KG1 (cell line): ENCODE measurements around the gene TPRG1L.
"Not testable (repeated sequence)": the region's sequence is repeated elsewhere in the genome, so short reads cannot be mapped to it uniquely, and the experiment has no call there.

Experiments
- DNase-seq: peaks from one replicate; lab custom pipeline; 2025; lab: John Stamatoyannopoulos, UW

Gene TPRG1L

DNA sequence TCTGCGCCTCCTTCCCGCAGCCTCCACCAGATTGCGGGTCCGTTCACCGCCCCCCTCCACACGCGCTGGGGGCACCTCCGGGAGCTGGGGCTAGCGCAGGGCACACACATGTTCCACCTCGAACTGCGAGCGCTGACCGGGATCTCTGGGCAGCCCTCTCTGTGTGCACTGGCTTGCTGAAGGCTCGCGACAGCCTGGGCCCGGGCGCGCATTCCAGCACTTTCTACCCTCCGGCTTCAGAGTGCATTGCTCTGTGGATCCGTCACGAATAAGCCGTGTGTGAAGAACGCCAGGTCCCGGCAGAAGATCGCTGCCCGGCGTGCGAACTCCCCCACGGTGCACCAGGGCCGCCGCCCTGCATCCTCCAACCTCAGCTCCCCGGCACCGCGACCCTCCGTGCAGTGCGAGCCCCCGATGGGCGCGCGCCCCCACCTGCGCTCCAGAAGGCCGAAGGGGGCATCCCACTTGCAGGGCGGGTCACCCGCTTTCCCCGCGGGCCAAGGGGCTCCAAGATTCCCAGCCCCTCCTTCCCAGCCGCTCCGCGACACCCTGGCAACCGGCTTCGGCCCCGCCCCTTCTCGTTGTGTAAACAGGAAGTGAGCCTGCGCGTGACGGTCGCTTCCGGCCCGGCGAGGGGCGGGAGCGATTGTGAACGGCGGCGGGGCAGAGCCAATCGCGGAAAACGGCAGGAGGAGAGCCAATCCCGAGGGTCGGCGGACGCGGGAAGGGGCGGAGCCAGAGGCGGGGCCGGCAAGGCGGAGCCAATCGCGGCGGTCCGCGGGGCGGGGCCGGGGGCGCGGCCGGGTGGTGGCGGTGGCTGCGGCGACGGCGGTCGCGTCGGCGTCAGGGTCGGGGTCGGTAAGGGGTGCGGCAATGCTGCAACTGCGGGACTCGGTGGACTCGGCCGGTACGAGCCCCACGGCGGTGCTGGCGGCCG lies at the start of gene TPRG1L:
Gene TPRG1L (plus strand): TSS at position 816 of the 937 bp plus-strand sequence. CDS start 58 bp downstream, at position 874.
- peak; percentile 92 for DNase-seq

DNA sequence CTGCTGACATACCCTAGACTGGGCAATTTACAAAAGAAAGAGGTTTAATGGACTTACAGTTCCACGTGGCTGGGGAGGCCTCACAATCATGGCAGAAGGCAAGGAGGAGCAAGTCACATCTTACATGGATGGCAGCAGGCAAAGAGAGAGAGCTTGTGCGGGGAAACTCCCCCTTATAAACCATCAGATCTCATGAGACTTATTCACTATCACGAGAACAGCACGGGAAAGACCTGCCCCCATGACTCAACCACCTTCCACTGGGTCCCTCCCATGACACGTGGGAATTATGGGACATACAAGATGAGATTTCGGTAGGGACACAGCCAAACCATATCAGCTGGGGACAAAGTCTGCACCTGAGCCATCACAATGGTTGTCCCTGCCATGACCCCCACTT lies 49.3 kb upstream of the TPRG1L start:
- not testable (repeated sequence) for DNase-seq

DNA sequence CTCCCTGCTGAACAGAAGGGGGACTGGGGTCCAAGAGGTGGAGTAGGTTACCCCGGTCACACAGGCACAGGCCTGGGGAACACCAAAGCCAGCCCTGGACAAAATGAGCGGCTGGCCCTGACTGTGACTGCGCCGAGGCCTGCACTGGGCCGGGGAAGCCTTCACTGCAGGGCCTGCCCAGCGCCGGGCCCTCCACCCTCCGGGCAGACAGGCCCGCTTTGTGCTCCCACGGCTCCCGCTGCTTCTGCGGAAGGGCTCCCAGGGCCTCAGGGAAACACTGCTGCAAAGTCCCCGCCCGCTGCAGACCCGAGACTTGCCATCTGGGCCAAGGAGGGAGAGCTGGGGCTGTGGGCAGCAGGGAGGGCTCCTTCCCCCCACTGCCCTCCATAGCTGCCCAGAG lies 48.8 kb upstream of the TPRG1L start:
- no peak for DNase-seq

GRCh38 chr1:3577300-3577699 lies 47.5 kb upstream of the TPRG1L start:
- DNase-seq: no peak

GRCh38 chr1:3577711-3578432 lies 46.9 kb upstream of the TPRG1L start:
- DNase-seq: no peak

GRCh38 chr1:3578433-3578805 lies 46.4 kb upstream of the TPRG1L start:
- DNase-seq: no peak

- no peak for DNase-seq
These were observed 45.9 kb upstream of the TPRG1L start for GRCh38 chr1:3578906-3579305.

- no peak for DNase-seq
These were observed 45.2 kb upstream of the TPRG1L start for GRCh38 chr1:3579626-3580025.

DNA sequence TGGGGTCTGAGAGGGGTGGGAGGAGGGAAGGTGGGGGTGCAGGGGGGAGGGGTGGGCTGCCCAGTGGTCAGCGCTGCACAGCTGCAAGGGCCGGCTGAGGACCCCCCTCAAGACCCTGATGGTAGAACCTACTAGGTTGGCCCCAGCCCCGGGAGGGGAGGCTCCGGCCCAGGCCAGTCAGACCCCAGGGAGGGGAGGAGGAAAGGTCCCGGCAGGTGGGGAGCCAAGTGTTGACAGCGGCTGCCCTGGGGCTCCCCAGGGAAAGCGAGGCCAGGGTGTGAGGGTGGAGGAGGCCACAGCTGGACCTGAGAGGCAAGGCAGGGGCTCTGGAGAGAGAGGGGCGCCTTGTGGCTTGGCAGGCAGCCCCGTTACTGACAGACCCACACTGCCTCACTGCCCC lies 44.6 kb upstream of the TPRG1L start:
- DNase-seq: no peak

DNA sequence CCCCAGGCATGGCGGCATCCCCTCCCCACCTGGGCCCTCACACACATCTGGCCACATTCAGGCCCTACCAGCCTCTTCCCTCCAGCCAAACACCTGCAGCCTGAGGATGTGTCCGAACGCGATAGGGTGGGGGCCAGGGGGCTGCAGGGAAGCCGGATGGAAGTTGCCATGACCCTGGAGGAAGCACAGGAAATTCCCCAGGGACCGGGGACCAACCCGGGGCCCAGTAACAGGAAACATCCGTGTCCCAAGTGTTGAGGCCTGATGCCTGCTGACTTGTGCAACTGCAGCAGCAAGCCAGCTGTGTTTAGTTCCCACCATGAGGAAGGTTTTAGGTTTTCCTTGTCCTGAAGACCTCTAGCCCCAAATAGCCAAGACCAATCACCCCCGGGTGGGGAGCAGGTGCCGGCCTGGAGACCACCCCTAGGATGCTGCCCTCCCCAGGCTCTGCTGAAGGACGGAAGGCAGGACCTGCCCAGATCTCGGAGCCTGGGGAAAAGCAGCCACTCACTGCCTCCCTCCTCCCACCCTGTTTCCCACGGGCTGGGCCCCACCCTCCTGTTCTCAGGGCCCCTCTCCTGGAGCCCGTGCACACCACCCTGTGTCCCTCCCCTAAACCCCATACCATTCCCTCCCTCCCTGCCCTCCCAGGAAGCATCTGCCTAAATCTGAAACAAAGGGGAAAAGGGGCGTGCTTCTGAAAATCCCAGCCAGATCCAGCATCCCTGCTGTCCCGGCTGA lies 43.3 kb upstream of the TPRG1L start:
- DNase-seq: no peak

DNA sequence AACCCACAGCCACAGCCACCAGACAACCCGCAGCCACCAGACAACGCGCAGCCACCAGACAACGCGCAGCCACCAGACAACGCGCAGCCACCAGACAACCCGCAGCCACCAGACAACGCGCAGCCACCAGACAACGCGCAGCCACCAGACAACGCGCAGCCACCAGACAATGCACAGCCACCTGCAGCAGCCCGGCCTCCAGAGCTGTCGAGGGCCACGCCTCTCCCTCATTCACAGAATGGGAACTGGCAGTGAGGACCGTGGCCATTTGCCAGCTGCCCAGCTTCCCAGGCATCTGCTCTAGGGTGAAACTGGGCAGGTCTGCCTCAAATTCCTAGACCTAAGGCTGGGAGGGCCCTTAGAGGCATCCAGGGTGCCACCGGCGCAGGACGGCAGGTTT lies 41.1 kb upstream of the TPRG1L start:
- DNase-seq: not testable (repeated sequence)

DNA sequence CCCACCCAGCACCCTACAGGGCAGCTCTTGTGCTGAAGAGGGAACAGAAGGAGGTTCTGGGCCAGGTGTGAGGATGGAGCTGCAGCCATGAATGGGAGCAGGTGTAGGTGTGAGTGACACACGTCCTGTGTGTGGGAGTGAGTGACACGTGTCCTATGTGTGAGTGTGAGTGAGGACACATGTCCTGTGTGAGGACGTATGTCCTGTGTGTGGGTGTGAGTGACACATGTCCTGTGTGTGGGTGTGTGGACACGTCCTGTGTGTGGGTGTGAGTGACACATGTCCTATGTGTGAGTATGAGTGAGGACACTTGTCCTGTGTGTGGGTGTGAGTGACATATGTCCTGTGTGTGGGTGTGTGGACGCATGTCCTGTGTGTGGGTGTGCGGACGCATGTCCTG lies 39.9 kb upstream of the TPRG1L start:
- DNase-seq: no peak

DNA sequence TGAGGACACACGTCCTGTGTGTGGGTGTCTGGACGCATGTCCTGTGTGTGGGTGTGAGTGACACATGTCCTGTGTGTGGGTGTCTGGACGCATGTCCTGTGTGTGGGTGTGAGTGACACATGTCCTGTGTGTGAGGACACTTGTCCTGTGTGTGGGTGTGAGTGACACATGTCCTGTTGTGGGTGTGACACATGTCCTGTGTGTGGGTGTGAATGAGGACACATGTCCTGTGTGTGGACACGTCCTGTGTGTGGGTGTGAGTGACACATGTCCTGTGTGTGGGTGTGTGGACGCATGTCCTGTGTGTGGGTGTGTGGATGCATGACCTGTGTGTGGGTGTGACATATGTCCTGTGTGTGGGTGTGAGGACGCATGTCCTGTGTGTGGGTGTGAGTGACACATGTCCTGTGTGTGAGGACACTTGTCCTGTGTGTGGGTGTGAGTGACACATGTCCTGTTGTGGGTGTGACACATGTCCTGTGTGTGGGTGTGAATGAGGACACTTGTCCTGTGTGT lies 39.4 kb upstream of the TPRG1L start:
- not testable (repeated sequence) for DNase-seq

DNA sequence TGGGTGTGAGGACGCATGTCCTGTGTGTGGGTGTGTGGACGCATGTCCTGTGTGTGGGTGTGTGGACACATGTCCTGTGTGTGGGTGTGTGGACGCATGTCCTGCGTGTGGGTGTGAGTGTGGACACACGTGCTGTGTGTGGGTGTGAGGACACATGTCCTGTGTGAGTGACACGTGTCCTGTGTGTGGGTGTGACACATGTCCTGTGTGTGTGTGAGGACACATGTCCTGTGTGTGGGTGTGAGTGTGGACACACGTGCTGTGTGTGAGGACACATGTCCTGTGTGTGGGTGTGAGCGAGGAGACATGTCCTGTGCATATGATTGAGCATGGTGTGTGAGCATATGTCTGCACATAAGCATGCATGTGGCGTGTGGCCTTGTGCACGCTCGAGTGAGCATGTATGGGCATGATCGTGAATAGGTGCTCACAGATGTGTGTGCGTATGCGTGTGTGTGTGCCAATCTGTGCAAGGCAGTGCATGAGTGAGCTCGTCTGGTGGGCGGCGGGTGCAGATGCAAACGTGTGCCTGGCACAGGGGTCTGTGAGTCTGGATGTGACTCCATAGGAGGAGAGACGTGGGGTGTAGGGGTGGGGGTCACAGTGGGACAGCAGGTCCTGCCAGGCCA lies 38.8 kb upstream of the TPRG1L start:
- no peak for DNase-seq

- no peak for DNase-seq
These were observed 37.6 kb upstream of the TPRG1L start for GRCh38 chr1:3586986-3587759.

DNA sequence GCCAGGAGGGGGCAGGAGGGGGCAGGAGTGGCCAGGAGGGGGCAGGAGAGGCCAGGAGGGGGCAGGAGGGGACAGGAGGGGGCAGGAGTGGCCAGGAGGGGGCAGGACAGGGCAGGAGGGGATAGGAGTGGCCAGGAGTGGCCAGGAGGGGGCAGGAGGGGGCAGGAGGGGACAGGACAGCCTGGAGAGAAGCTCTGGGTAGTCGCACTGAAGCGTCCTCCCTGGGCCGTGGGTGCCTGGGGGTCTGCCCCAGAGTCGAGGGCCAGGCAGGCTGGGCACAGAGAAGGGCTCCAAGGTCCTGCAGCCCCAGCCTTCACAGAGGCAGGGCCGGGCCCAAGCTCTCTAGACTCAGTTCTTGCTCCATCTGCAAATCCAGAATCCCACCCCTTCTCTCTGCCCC lies 36.4 kb upstream of the TPRG1L start:
- DNase-seq: no peak

DNA sequence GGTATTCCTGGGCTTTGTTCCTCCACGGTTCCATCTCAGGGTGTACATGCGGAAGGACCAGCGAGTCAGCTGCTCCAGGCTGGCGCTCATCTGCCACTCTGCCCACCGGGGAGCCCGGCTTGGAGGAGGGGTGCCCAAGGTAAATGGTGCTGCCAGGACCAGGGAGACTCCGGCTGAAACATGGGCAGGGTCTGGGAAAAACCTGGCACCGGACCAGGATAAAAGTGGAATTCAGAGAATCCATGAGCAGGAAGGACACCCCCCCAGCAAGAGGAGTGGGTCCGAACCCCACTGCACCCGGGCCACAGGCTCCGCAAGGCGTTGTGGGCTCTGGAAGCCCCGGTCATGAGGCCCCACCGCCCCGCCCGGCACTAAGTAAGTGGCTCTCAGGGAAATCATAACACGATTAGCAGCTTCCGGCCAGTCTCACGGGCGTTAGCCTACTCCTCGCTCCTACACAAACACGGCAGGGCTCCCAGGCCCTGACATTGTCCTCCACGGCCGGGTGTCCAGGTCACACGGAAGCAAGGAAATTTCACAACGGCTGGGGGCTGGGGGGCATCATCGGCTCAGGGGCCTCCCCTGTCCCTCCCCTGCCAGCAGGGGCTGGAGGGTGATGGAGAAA lies 34.6 kb upstream of the TPRG1L start:
- no peak for DNase-seq

DNA sequence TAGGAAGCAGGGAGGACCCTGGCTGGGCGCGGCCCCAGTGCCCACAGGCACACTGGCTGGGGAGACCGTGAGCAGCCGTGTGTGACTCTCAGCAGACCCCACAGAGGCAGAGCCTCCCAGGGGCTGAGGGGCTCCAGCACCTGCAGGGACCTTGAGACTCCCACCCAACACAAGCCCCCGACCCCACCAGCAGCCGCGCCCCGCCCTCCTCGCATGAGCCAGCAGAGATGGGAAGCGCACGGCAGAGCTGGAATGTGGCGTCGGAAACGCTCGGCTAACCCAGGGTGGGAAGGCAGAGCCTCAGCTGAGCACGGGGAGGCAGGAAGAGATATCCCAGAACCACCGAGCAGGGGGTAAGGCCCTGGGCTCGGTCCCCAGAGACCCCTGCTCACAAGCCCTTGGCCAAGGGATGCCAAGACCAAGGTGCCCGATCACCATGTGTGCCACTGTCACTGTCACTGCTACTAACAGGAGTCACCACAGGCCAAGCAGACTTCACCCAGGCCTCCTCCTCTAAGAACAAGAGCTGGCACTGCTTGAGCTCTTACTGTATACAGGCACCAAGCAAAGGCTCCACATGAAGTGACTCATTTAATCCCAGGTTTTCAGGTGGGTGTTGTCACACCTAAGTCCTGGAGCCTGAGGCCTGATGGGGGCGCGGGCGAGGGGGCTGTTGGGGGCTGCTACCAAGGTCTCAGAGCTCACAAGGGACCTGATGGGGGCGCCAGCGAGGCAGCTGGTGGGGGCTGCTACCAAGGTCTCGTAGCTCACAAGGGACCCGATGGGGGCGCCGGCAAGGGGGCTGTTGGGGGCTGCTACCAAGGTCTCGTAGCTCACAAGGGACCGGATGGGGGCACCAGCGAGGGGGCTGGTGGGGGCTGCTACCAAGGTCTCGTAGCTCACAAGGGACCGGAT lies 33.6 kb upstream of the TPRG1L start:
- no peak for DNase-seq

- DNase-seq: no peak
These were observed 31.5 kb upstream of the TPRG1L start for GRCh38 chr1:3593334-3593733.
